Stimulated activated CD4-positive, alpha-beta T cell treated with anti-CD3 and anti-CD28 coated beads, TNF-alpha, amount 100 ng/mL, for 1 hour (primary cell): Measurements from ENCODE around the gene SLK.

Experiments
- DNase-seq, 3 donors: peaks; one replicate each; pipeline ENCODE4 v3.0.0-alpha.2; 2020; ENCODE audit warnings: low read depth in 3 of 3, low spot score in 1 of 3

SLK gene

DNA sequence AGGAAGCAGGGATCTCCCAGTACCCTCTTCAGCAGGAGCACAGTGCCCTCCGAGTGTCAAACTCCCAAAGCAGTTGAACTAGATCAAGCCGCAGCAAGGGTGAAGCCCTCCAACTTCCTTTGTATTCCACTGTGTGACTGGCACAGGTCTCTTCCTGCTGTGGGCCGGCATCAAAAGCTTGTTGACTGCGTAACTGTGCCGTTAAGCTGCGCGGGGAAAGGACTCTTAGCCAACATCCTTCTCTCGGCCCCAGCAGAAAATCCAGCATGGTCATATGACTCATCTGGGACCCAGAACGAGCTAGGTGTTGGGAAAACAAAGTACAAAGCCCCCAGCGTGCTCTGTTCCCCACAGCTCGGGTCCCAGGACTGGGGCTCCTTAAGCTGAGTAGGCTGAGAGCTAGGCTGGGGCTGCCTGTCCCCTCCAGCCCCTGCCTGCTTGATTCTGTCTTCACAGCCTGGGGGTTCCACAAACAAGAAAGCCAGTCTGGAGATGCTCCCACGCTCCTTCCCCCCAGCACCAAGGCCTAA, 66.5 kb downstream of the SLK start:
- no peak for DNase-seq

DNA sequence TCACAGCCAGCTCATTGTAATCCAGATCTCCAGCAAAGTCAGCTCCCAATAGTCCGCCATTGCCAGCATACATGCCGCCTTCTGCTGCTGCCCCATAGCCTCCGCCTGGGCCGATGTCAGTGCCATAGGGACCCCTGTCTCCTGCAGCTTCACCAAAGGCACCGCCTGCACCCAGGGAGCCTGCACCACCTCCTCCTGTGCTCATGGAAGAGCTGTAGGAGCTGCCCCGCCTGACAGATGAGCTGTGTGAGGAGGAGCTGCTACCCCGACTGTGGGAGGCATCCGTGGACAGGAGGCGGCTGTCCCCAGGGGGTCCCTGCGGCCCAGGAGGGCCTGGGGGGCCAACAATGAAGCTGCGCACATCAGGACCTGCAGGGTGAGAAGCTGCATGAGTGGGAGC, 67.0 kb downstream of the SLK start:
- DNase-seq, result no peak

GRCh38 chr10:104034401-104035193, 67.7 kb downstream of the SLK start:
- no peak for DNase-seq

DNA sequence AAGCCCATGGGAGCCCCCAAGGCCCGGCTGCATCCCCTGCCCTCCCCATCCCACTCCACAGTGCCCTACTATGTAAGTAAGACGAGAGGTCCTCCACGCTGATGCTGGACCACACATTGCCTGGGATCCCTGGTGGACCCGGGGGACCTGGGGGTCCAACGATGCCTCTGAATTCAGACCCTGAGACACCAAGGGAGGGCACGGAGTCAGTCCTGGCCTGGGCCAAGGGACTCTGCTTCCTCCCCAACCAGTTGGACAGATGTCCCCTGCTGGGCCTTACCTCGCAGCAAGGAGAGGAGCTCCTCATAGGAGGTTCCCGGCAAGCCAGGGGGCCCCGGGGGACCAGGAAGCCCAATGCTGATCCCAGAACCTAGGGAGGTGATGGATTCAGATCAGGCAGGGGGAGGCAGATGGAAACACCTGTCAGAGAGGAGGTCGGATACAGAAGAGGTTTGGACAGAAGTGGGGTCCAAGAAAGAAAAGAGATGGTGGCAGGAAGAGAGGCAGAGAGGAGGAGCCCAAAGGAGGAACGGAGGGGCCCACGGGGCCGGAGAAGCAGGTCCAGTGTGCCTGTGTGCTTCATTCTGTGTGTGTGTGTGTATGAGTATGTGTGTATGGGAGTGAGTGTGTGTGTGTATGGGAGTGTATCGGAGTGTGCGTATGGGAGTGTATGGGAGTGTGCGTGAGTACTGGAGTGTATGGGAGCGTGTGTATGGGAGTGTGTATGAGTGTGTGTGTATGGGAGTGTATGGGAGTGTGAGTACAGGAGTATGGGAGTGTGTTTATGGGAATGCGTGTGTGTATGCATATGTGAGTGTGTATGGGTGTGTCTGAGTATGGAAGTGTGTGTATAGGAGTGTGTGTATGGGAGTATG, 68.5 kb downstream of the SLK start:
- DNase-seq, result no peak

DNA sequence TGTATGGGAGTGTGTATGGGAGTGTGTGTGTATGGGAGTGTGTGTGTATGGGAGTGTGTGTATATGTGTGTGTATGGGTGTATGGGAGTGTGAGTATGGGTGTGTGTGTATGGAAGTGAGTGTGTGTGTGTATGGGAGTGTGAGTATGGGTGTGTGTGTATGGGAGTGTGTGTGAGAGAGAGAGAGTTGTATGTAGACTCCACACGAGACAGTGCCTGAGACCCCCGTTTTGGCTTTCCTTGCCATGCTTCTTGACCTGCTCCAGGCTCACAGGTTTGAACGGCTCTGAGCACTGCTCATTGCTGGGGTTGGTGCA, 69.1 kb downstream of the SLK start:
- DNase-seq, result no peak

DNA sequence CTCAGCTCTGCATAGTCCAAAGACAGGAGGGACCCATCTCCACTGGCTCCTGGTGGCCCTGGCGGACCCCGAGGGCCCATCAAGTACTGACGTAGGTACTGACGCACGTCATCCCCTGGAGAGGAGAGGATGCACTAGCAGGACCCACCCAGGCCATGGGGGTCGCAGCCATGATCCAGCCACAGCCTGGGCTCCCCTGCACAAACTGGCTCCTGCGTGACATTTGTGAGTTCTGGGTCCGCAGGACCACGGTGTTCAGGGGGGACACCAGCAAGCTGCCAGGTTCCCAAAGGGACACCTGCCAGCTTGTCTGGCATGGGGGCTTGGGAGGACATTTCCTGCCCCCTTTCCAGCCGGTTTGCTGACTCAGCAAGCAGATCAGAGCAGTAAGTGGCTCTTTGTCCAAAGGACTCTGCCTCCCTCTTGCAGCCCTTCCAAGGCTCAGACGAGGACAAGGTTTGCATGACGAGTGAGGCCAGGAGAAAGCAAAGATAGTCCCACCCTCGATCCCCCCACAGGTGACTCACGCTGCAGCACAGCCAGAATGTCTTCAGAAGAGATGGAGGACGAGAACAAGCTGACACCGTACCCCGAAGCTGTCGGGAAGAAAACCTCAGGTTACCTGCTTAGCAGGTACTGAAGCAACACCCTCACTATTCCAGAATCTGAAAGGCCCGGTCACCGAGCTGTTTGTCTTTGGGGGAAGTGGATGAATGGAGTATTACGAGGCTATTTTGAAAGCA, 69.7 kb downstream of the SLK start:
- no peak for DNase-seq

- no peak for DNase-seq
Measured at GRCh38 chr10:104037261-104037951, 70.5 kb downstream of the SLK start.

DNA sequence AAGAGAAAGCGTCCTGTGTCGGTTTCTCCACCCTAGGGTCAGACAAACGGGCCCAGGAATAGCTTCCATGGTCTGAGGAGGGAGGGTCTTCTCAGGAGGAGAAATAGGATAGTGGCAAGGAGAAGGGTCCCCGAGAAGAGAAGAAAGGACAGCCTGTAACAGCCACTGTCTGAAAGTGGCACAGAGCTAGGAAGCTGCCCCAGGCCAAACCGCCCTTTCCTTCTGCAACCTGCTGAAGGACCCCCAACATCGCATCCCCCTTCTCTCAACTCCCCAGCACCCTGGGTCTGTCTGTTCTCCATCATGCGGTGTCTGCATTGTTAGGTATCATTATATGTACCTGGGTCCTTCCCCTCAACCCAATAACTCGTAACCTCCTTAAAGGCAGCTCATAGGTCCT, 71.6 kb downstream of the SLK start:
- DNase-seq, result no peak

DNA sequence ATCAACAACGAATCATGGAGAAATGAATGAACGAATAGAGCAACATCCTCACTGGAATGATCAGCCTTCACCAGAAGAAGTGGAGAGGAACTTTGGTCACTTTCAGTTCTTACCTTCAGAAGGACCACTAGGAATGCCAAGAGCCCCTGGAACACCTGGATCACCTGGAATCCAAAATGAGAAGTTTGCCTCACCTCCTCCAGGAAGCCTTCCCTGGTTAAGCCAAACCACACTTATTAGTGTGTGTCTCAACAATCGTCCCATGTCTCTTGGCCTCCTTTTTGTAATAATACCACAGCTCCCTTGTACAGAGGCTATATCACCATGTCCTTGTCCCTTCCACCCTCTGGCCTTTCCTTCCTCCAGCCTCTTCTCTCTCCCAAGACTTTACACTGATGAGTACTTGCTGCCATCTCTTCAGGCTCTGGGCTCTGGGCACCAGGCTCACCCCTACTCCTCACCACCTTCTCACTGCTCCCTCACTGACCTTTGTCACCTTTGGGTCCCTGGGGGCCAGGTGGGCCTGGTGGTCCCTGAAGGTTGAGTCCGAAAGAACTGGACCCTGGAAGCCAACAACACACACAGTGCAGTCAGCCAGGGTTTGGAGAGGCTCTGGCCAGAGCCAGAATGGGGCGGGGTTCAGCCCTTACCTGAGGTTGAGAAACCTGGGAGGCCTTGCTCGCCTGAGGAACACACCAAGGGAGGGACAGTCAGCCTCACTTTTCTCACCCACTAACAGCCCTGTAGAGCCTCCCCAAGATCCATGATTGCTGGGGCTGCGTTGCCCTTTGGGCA, 72.2 kb downstream of the SLK start:
- DNase-seq, result no peak

DNA sequence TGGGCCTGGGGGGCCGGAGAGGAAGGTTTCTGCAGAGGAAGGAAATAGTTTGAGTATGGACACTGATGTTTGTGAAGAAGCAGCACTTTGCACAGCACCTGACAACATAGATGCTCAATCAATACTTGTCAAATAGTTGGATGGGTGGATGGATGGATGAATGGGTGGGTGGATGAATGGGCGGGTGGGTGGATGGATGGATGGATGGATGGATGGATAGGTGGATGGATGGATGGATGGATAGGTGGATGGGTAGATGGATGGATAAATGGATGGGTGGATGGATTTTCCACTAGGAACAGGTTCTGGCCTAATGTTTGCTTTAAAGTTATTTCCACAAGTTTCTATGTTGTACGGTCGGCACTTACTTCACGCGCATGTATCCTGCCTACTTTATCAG, 73.4 kb downstream of the SLK start:
- no peak for DNase-seq

- no peak for DNase-seq
Measured at GRCh38 chr10:104040862-104041789, 74.2 kb downstream of the SLK start.

GRCh38 chr10:104041891-104042535, 75.1 kb downstream of the SLK start:
- no peak for DNase-seq

DNA sequence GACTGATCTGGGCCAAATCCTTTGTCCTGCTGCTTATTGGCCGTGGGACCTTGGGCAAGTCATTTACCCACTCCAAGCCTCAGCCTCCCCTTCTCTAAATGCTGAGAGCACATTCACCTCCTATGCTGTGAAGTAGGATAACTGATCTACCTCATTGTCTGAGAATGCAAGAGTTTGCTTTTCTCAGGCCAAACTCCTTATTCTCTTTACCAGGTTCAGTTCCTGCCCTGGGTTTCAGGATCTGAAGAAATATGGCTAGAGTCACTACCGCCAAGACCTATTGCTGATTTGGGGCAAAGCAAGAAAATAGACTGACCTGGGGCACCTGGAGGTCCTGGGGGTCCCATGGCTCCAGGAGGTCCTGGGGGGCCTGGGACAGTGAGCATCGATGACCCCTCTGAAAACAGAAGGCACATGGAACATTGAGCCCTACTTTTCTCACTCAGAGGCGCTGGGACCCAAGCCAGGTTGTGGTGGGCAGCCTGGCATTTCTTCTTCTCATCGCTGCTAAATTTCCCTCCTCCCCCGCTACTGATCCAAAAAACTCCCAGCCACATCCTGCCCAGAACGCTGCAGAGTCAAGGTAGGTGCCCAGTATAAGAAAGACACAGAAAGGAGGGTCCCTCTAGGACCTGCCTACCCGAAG, 76.4 kb downstream of the SLK start:
- no peak for DNase-seq

DNA sequence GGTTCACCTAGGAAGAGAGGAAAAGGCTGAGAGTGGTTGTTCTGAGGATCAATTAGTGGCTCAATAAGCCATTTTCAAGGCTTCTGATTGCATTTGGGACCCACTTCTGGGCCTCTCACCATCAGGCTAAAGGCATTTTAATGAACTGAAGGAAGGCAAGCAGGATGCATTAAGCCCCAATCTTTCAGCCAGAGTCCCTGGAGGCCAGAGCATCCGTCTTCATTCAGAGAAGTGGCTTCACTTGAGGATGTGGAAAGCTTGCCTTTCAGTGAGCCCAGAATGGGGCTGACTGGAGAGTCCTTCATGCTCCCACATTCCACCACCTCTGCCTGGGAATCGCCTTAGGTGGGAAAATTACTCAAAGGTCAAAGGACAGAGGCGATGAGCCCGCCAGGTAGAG, 76.9 kb downstream of the SLK start:
- DNase-seq, result no peak

- no peak for DNase-seq
Measured at GRCh38 chr10:104045151-104046089, 78.5 kb downstream of the SLK start.

GRCh38 chr10:104046651-104047050, 79.7 kb downstream of the SLK start:
- DNase-seq, result no peak
